ENCODE measurements around the gene LARP7. TPM values are rescaled to one million over a fixed set of nuclear protein-coding genes. Genes with fewer than 3 reads are reported as not detected.

Gene LARP7
- total RNA-seq, 1 donor from 2014 or later = 154 TPM

DNA sequence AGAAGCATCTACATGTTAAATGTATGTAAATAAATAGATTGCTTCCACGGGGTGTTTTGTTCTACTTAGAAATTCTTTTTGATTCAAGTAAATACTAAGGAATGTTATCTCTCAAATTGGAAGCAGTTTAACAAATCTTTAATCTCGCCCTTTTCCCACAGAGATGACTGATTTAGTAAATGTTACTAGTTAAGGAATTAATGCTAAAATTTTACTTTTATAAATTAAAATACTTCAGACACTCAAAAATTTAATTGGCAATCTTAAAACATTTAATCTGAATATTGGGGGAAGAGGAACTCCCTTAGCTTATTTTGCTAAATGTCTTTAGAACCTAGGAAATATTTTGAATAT is 12.1 kb downstream of the LARP7 start:
- Histone ChIP-seq H3K79me2 (ENCODE audit: low read depth) (peaks cover 97% of the 10 kb centered on the region), H3K36me3 (peaks cover 30% of the 10 kb centered on the region), H3K27me3 (no peaks in the 10 kb centered on the region), H3K27ac (peak overlapping the region; percentile 97), H4K20me1 (ENCODE audit: low read depth) (peaks cover 3% of the 10 kb centered on the region), H3K4me1 (peaks cover 72% of the 10 kb centered on the region), H2AFZ (replicated peaks) (no peak overlapping the region), H3F3A (ENCODE audit: low read depth) (peaks cover 100% of the 10 kb centered on the region), H3K9me3 (ENCODE audit: low read depth) (no peaks in the 10 kb centered on the region), H3K9ac (no peak overlapping the region), H3K4me3 (peak overlapping the region; percentile 93), H3K4me2 (peak overlapping the region; percentile 99)
- H3K36me3 Mint-ChIP-seq = peaks cover 16% of the 10 kb centered on the region
- no peaks in the 10 kb centered on the region for H3K9me3 Mint-ChIP-seq
- H3K27me3 Mint-ChIP-seq (ENCODE audit: insufficient read depth, low read depth) = peaks cover 2% of the 10 kb centered on the region
- peaks cover 29% of the 10 kb centered on the region for H3K4me1 Mint-ChIP-seq
- H3K27ac Mint-ChIP-seq = no peak overlapping the region
- TF ChIP-seq EZH2 (IDR thresholded peaks at IDR 0.05) = no peak
- TF ChIP-seq EZH2phosphoT487 (IDR thresholded peaks at IDR 0.05) = no peak
- TF ChIP-seq, protein P1, sequence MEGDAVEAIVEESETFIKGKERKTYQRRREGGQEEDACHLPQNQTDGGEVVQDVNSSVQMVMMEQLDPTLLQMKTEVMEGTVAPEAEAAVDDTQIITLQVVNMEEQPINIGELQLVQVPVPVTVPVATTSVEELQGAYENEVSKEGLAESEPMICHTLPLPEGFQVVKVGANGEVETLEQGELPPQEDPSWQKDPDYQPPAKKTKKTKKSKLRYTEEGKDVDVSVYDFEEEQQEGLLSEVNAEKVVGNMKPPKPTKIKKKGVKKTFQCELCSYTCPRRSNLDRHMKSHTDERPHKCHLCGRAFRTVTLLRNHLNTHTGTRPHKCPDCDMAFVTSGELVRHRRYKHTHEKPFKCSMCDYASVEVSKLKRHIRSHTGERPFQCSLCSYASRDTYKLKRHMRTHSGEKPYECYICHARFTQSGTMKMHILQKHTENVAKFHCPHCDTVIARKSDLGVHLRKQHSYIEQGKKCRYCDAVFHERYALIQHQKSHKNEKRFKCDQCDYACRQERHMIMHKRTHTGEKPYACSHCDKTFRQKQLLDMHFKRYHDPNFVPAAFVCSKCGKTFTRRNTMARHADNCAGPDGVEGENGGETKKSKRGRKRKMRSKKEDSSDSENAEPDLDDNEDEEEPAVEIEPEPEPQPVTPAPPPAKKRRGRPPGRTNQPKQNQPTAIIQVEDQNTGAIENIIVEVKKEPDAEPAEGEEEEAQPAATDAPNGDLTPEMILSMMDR (IDR thresholded peaks at IDR 0.05) = no peak
- H3K4me3 Mint-ChIP-seq = no peak overlapping the region
- no peak for DNase-seq (ENCODE audit: low spot score)

DNA sequence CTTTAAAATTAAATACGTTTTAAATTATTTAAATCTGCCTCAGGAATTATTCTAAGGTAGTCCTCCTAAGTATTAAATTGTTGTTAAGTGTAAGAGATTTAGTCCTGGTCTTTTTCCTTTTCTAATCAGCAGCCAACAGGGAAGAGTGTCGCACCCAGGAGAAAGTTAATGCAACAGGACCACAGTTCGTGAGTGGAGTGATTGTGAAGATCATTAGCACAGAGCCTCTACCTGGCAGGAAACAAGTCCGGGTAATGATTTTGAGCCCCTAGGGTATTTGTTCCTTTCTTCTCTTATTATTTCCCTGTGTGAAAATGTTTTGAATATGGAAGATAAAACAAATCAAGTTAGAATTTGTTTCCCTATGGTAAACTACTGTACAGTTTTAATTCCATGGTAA is 13.4 kb downstream of the LARP7 start:
- no peaks in the 10 kb centered on the region for H3K27me3 ChIP-seq
- TF ChIP-seq, protein P1 (IDR thresholded peaks at IDR 0.05) = no peak
- no peak for TF ChIP-seq EZH2phosphoT487 (IDR thresholded peaks at IDR 0.05)
- no peak for TF ChIP-seq EZH2 (IDR thresholded peaks at IDR 0.05)
- peaks cover 2% of the 10 kb centered on the region for H3K27me3 Mint-ChIP-seq (ENCODE audit: insufficient read depth, low read depth)
- no peak for DNase-seq (ENCODE audit: low spot score)
- peaks cover 95% of the 10 kb centered on the region for H3K79me2 ChIP-seq (ENCODE audit: low read depth)
- peaks cover 100% of the 10 kb centered on the region for H3F3A ChIP-seq (ENCODE audit: low read depth)
- H3K4me1 ChIP-seq = peaks cover 81% of the 10 kb centered on the region
- no peaks in the 10 kb centered on the region for H3K9me3 ChIP-seq (ENCODE audit: low read depth)
- peaks cover 29% of the 10 kb centered on the region for H3K4me1 Mint-ChIP-seq
- peak overlapping the region; percentile 97 for H3K27ac ChIP-seq
- peak overlapping the region; percentile 99 for H3K4me2 ChIP-seq
- H3K4me3 Mint-ChIP-seq = no peak overlapping the region
- H3K36me3 ChIP-seq = peaks cover 36% of the 10 kb centered on the region
- H2AFZ ChIP-seq (replicated peaks) = no peak overlapping the region
- H4K20me1 ChIP-seq (ENCODE audit: low read depth) = peaks cover 3% of the 10 kb centered on the region
- H3K4me3 ChIP-seq = peak overlapping the region; percentile 93
- no peak overlapping the region for H3K9ac ChIP-seq
- peaks cover 15% of the 10 kb centered on the region for H3K36me3 Mint-ChIP-seq
- peak overlapping the region; percentile 1 for H3K27ac Mint-ChIP-seq
- no peaks in the 10 kb centered on the region for H3K9me3 Mint-ChIP-seq

DNA sequence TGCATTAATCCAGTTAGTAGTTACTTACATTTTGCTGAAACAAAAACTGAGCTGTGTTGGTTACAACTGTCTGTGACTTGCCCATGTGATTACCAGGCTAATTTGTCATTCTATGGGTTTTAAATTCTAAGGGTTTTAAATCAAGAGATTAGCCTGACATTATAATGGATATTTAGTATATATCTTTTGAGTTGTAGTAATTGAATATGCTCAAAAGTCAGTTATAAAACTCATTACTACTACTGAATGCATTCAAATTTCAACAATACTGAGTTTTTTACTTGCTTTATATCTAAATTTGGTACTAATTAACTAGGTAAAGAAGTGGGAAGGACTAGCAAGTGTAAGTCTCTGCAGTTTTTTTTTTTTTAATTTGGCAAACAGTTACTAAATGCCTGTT is 14.7 kb downstream of the LARP7 start:
- Mint-ChIP-seq H3K36me3 (peaks cover 18% of the 10 kb centered on the region), H3K4me3 (no peak overlapping the region), H3K27me3 (ENCODE audit: insufficient read depth, low read depth) (peaks cover 2% of the 10 kb centered on the region), H3K27ac (no peak overlapping the region), H3K4me1 (peaks cover 29% of the 10 kb centered on the region), H3K9me3 (no peaks in the 10 kb centered on the region)
- no peaks in the 10 kb centered on the region for H3K27me3 ChIP-seq
- peaks cover 40% of the 10 kb centered on the region for H3K36me3 ChIP-seq
- peaks cover 3% of the 10 kb centered on the region for H4K20me1 ChIP-seq (ENCODE audit: low read depth)
- H3K4me3 ChIP-seq = peak overlapping the region; percentile 93
- H2AFZ ChIP-seq (replicated peaks) = no peak overlapping the region
- DNase-seq (ENCODE audit: low spot score) = no peak
- H3K79me2 ChIP-seq (ENCODE audit: low read depth) = peaks cover 95% of the 10 kb centered on the region
- TF ChIP-seq, protein P1 (IDR thresholded peaks at IDR 0.05) = no peak
- TF ChIP-seq EZH2 (IDR thresholded peaks at IDR 0.05) (no peak), EZH2phosphoT487 (IDR thresholded peaks at IDR 0.05) (no peak)
- H3K4me1 ChIP-seq = peaks cover 77% of the 10 kb centered on the region
- peak overlapping the region; percentile 99 for H3K4me2 ChIP-seq
- H3K9me3 ChIP-seq (ENCODE audit: low read depth) = no peaks in the 10 kb centered on the region
- H3F3A ChIP-seq (ENCODE audit: low read depth) = peaks cover 99% of the 10 kb centered on the region
- no peak overlapping the region for H3K9ac ChIP-seq
- H3K27ac ChIP-seq = peak overlapping the region; percentile 97
